Glomerular endothelial cell (primary cell): ENCODE results near the gene GPR153. TPM values are rescaled to one million over a fixed set of nuclear protein-coding genes. Genes with fewer than 3 reads are reported as not detected.

Experiments used
- DNase-seq: peaks from one replicate; pipeline ENCODE4 v3.0.0-alpha.2; 2011; ENCODE audit warnings: low read depth, low spot score; ENCODE audit errors: extremely low read depth
- total RNA-seq: library from RNA; depleted of rRNA; stranded (reverse); fragments of >200 nt; gene quantifications from 2 replicates; pipeline ENCODE4 v1.2.3, GENCODE V29; 2015

Gene GPR153
- total RNA-seq, 1 donor from 2014 or later = 4.3 TPM

- DNase-seq = no peak
Observed at GRCh38 chr1:6287431-6287886, 26.6 kb upstream of the GPR153 start.

GRCh38 chr1:6287029-6287428 lies 26.1 kb upstream of the GPR153 start:
- DNase-seq = no peak

- no peak for DNase-seq
Observed at GRCh38 chr1:6286266-6286665, 25.4 kb upstream of the GPR153 start.

- no peak for DNase-seq
Observed at GRCh38 chr1:6285336-6285735, 24.4 kb upstream of the GPR153 start.

GRCh38 chr1:6282577-6283270 lies 21.8 kb upstream of the GPR153 start:
- no peak for DNase-seq

GRCh38 chr1:6281511-6282402 lies 20.9 kb upstream of the GPR153 start:
- no peak for DNase-seq

- no peak for DNase-seq
Observed at GRCh38 chr1:6280761-6281451, 20.0 kb upstream of the GPR153 start.

GRCh38 chr1:6279613-6280383 lies 18.9 kb upstream of the GPR153 start:
- no peak for DNase-seq

GRCh38 chr1:6279066-6279465 lies 18.2 kb upstream of the GPR153 start:
- DNase-seq = no peak

GRCh38 chr1:6278263-6278662 lies 17.4 kb upstream of the GPR153 start:
- no peak for DNase-seq

GRCh38 chr1:6276811-6277555 lies 16.1 kb upstream of the GPR153 start:
- DNase-seq = no peak

- no peak for DNase-seq
Observed at GRCh38 chr1:6275826-6276782, 15.2 kb upstream of the GPR153 start.

GRCh38 chr1:6274622-6275139 lies 13.8 kb upstream of the GPR153 start:
- no peak for DNase-seq

- DNase-seq = no peak
Observed at GRCh38 chr1:6274102-6274501, 13.2 kb upstream of the GPR153 start.

GRCh38 chr1:6273380-6273891 lies 12.5 kb upstream of the GPR153 start:
- no peak for DNase-seq

GRCh38 chr1:6272868-6273267 lies 12.0 kb upstream of the GPR153 start:
- DNase-seq = no peak

- no peak for DNase-seq
Observed at GRCh38 chr1:6272452-6272851, 11.6 kb upstream of the GPR153 start.

GRCh38 chr1:6271554-6271953 lies 10.7 kb upstream of the GPR153 start:
- no peak for DNase-seq
